GM21723 (cell line): ENCODE results near the gene TIE1.

ENCODE experiments used
- ATAC-seq: cut with Tn5 transposase; IDR thresholded peaks from one replicate; pipeline ENCODE4 v1.9.1; 2021; ENCODE audit warnings: mild to moderate bottlenecking, moderate library complexity; ENCODE audit not compliant: unreplicated experiment

TIE1 gene

DNA sequence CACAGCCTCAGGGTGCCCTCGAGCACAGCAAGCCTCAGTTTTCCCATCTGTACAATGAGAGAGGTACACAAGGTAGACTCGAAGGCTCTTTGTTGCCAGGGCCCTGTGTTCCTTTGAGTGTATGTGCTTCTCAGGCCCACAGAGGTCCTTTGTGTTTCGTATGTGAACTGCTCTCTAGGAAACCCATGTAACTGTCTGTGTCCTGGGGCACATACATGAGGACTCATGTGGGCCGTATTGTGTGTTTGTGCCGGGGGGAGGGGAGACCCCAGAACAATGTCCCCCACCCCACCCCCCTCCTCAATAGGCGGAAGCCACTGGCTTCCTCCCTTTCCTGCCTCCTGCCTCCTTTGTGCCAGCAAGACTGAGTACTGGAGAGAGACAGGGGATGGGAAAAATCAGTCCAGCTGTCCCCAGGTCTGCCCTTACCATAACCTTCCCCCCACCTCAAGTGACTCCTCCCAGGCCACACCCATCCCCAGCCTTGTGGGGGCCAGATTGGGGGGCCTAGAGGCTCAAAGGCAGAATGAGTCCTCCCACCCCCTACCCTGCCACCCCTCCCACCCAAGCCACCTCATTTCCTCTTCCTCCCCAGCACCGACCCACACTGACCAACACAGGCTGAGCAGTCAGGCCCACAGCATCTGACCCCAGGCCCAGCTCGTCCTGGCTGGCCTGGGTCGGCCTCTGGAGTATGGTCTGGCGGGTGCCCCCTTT is at the start of gene TIE1:
Gene TIE1 (plus strand): TSS at position 605 of the 717 bp plus-strand sequence. CDS start 90 bp downstream, at position 695.
- ATAC-seq = no peak

GRCh38 chr1:43251024-43251423 is 49.8 kb upstream of the TIE1 start:
- ATAC-seq = no peak

DNA sequence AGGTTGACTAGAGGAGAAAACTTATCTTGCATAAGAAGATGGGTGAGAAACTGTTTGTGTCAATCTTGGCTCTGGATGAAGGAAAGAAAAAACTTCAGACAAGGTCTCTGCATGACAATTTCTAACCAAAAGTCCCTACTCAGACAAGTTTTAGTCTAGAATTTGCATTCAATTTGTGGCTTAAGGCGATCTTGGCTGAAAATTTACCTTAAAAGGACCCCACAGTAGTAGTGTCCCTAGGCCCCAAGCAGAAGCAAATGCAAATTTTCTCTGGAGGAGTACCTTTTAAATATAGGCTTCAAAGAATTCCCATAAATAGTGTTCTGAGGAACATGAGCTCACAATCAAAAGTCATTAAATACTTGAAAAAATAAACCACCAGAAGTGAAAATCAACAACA is 48.6 kb upstream of the TIE1 start:
- no peak for ATAC-seq

DNA sequence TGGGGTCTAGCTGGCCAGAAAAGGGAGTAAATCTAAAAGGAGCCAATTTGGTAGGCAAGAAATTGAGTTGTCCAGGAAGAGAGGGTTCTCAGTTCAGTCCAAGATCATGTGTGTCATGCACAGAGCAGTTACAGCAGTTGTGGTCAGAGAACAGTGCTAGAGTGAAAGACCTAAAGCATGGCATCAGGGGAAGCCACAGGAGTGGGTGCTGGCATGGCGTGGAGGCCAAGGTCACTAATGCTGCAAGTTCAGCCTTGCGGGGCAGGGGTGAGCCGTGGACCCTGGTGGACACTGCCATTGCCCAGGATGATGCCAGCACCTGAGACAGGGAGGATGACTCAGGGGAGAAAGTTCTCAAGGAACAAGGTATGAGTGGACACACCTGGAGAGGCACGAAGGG is 47.6 kb upstream of the TIE1 start:
- no peak for ATAC-seq

DNA sequence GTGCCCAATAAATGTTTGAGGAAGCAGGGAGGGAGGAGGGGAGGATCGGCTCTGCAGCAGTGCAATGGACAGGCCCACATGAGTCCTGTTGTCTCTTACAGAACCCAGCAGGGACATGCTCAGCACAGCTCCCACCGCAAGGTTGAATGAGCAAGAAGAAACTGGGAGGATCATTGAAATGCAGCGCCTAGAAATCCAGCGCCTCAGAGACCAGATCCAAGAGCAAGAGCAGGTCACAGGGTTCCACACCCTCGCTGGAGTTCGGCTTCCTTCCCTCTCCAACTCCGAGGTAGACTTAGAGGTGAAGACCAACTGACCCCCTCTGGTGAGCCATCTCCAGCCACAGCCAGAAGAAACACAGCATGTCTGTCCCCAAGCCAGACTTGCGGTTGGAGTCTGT is 46.9 kb upstream of the TIE1 start:
- ATAC-seq = no peak

GRCh38 chr1:43255438-43256210 is 45.2 kb upstream of the TIE1 start:
- ATAC-seq = no peak

- ATAC-seq = no peak
Observed at GRCh38 chr1:43256675-43257570, 43.9 kb upstream of the TIE1 start.

- no peak for ATAC-seq
Observed at GRCh38 chr1:43258370-43258769, 42.4 kb upstream of the TIE1 start.

DNA sequence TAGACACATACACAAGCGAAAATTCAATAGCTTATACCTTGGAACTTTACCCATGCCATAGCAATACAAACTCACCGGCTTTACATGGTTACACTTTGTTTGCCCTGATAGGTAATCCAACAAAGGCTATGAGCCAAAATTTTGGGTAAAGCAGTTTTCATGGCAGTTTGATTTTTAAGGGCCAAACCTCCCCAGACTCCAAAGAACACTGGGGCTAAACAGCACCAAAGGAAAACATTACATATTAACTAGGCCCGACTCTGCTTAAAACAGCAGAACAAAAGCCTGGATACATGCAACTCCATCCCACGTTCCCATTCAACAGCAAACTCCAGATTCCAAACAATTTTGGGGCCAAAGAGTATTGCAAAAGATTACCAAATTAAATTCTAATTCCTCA is 35.4 kb upstream of the TIE1 start:
- ATAC-seq = no peak

- no peak for ATAC-seq
Observed at GRCh38 chr1:43266881-43267280, 33.9 kb upstream of the TIE1 start.

DNA sequence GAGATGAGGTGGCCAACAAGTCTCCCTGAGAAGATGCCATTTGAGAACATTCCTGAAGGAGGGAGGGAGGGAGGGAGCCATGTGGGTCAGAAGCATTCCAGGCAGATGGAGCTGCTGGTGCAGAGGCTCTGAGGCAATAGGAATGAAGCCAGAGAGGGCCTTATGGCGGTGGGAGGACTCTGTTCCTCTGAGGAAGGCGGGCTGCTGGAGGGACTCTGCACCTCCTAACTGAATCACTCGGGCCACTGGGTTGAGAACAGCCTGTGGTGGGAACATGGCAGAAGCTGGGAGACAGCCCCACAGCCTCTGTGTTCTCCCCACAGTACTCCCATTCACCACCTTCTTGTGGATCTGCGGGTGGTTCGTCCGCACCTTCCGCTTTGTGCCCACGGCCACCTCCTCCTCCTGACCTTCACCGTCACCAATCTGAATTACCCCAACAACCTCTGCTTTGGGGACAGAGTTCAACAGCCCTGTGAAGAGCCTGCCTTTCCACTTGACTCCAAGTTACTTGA is 33.4 kb upstream of the TIE1 start:
- no peak for ATAC-seq

DNA sequence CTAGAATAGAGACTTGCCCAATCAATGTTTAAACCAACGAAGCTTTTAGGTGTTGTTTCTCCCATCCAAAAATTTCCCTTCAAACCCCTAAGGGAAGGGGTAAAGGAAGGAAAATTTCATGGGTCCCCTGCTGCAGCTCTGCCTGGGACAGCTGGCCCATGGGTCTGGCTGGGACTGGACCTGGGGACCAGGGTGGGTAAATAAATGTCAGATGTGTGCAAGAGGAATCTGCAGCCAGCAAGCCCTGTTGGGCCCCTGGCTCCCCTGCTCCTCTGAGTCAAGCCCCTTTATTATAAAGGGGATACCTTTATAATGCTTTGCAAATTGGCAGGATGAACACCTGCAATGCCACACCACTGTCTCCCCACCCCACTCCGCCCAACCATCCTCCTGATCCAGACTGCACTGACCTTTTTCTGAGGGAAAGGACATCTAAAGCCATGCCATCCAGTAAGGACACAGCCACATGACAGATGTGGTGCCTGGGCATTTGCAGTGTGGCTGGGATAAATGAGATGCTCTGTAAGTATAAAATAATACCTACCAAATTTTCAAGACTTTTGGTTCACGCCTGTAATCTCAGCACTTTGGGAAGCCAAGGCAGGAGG is 32.9 kb upstream of the TIE1 start:
- no peak for ATAC-seq

DNA sequence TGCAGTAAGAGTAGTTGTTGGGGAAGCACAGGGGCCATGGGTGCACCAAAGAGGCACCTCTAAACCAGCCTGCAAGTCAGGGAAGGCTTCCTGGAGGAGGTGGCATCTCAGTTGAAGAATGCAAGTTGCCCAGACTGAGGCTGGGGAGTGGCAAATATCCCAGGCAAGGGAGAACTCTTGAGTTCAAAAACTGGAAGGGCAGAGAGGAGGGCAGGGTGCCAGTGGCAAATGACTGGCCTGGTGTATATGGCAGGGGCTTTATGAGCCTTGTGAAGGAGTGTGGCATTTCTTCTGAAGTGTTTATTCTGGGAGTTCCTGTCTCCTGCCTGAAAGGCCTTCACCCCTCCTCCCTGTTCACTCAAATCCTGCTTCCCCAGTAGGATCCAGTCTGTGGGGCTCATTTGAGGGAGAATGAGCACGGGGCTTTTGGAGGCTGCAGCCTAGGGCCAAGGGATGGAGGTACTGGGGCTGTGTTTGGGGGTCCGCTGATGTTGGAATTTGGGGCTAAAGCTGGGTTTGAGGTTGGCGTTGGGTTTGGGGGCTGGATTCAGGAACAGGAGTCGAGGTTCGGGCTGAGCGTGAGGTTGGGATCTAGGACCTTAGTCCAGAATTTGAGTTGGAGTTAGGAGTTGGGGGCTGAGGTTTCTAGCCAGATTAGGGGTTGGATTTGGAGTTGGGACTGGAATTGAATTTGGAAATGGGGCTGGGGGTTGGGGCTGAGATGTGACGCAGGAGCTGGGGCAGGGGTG is 31.0 kb upstream of the TIE1 start, which contains the start of gene TMEM125:
Gene TMEM125 (plus strand): TSS at position 357 of the 749 bp plus-strand sequence. CDS start 2,740 bp downstream, outside the sequence.
- no peak for ATAC-seq

GRCh38 chr1:43270421-43271095 is 30.2 kb upstream of the TIE1 start:
- no peak for ATAC-seq

GRCh38 chr1:43271186-43272118 is 29.3 kb upstream of the TIE1 start:
- no peak for ATAC-seq

DNA sequence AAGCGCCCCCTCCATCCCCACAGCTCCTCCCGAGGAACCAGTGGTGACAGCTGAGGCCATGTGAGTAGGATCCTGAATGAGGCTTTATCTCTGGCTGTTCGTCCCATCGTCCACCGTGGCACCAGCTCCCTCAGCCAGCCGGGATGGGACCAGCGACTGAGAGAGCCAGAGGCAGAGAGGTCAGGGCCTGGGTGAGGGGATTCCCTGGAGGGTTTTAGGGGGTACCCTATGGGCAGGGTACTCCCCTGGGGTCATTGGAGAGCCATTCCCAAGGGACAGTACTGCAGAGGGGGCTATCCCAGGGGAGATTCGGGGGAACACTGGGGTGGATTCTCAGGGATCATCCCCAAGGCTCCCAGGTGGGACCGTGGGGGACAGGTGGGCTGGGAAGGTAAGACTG is 28.6 kb upstream of the TIE1 start:
- ATAC-seq = no peak

DNA sequence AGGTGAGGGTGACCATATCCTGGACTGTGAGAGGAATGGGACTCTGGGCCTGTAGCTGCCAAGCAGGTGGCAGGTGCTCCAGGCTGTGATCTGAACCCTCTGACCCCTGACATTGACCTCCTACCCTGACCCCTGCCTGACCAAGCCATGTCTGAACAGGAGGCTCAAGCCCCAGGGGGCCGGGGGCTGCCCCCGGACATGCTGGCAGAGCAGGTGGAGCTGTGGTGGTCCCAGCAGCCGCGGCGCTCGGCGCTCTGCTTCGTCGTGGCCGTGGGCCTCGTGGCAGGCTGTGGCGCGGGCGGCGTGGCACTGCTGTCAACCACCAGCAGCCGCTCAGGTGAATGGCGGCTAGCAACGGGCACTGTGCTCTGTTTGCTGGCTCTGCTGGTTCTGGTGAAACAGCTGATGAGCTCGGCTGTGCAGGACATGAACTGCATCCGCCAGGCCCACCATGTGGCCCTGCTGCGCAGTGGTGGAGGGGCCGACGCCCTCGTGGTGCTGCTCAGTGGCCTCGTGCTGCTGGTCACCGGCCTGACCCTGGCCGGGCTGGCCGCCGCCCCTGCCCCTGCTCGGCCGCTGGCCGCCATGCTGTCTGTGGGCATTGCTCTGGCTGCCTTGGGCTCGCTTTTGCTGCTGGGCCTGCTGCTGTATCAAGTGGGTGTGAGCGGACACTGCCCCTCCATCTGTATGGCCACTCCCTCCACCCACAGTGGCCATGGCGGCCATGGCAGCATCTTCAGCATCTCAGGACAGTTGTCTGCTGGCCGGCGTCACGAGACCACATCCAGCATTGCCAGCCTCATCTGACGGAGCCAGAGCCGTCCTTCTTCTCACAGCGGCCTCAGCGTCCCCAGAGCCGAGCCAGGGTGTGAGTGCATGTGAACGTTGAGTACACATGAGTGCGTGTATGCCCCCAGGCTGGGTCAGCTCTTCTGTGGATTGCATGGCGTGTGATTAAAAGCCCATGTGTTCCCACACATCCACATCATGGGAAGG is 27.9 kb upstream of the TIE1 start:
- ATAC-seq = no peak
